ENCODE measurements around the gene PRKD2.
"Not testable (repeated sequence)": the region's sequence is repeated elsewhere in the genome, so short reads cannot be mapped to it uniquely, and the experiment has no call there.

The PRKD2 gene

GRCh38 chr19:46633130-46633529, 83.8 kb downstream of the PRKD2 start:
- no peak for DNase-seq (ENCODE audit: low spot score)

GRCh38 chr19:46631481-46631880, 85.4 kb downstream of the PRKD2 start:
- DNase-seq (ENCODE audit: low spot score) = no peak

- DNase-seq (ENCODE audit: low spot score) = no peak
These were observed 86.2 kb downstream of the PRKD2 start for GRCh38 chr19:46630586-46631205.

GRCh38 chr19:46629546-46630025, 87.3 kb downstream of the PRKD2 start:
- no peak for DNase-seq (ENCODE audit: low spot score)

GRCh38 chr19:46628970-46629369, 87.9 kb downstream of the PRKD2 start:
- DNase-seq (ENCODE audit: low spot score) = not testable (repeated sequence)

- no peak for DNase-seq (ENCODE audit: low spot score)
These were observed 90.5 kb downstream of the PRKD2 start for GRCh38 chr19:46626446-46626845.

- no peak for DNase-seq (ENCODE audit: low spot score)
These were observed 91.2 kb downstream of the PRKD2 start for GRCh38 chr19:46625731-46626130.

- DNase-seq (ENCODE audit: low spot score) = no peak
These were observed 91.8 kb downstream of the PRKD2 start, which contains the start of gene PTGIR for GRCh38 chr19:46624958-46625661. Gene PTGIR (minus strand): TSS chr19:46625089. CDS start chr19:46624225, 864 bp downstream.

Measured in HuH-7.5 (cell line).